Anterior cingulate cortex (tissue), 58 donors: ENCODE data around the gene OPRM1.

ENCODE experiments used
- DNase-seq, 58 donors: peaks; one replicate each; lab custom pipeline; 2025; lab: John Stamatoyannopoulos, UW

The OPRM1 gene

GRCh38 chr6:154039231-154039842 is at the start of gene OPRM1:
OPRM1 (plus strand) TSS chr6:154039240; CDS start chr6:154039545, 305 bp downstream.
- DNase-seq: peak in 14 of 58 donors; percentile 3 to 55 (median 22)

- DNase-seq: no peak
Measured at GRCh38 chr6:153989989-153990388, 49.1 kb upstream of the OPRM1 start.

- DNase-seq: no peak
Measured at GRCh38 chr6:153994004-153994403, 45.0 kb upstream of the OPRM1 start.

GRCh38 chr6:153994811-153995210 is 44.2 kb upstream of the OPRM1 start:
- no peak for DNase-seq

GRCh38 chr6:153997221-153997620 is 41.8 kb upstream of the OPRM1 start:
- DNase-seq: no peak

- peak in 1 of 58 donors; percentile 13 for DNase-seq
Measured at GRCh38 chr6:154001494-154002285, 37.4 kb upstream of the OPRM1 start.

- no peak for DNase-seq
Measured at GRCh38 chr6:154002894-154003293, 36.1 kb upstream of the OPRM1 start.

- no peak for DNase-seq
Measured at GRCh38 chr6:154010371-154010770, 28.7 kb upstream of the OPRM1 start.

GRCh38 chr6:154012852-154013251 is 26.2 kb upstream of the OPRM1 start:
- no peak for DNase-seq

- DNase-seq: no peak
Measured at GRCh38 chr6:154017786-154018185, 21.3 kb upstream of the OPRM1 start.

GRCh38 chr6:154030646-154031045 is 8.4 kb upstream of the OPRM1 start:
- no peak for DNase-seq

- no peak for DNase-seq
Measured at GRCh38 chr6:154041001-154041400, 2.0 kb downstream of the OPRM1 start.

GRCh38 chr6:154053141-154053540 is 14.1 kb downstream of the OPRM1 start:
- DNase-seq: no peak

- no peak for DNase-seq
Measured at GRCh38 chr6:154056536-154056935, 17.5 kb downstream of the OPRM1 start.

- DNase-seq: no peak
Measured at GRCh38 chr6:154057098-154057497, 18.1 kb downstream of the OPRM1 start.

- no peak for DNase-seq
Measured at GRCh38 chr6:154058963-154059680, 20.1 kb downstream of the OPRM1 start.

- peak in 1 of 58 donors; percentile 1 for DNase-seq
Measured at GRCh38 chr6:154060076-154060475, 21.0 kb downstream of the OPRM1 start.

GRCh38 chr6:154070041-154070440 is 31.0 kb downstream of the OPRM1 start:
- DNase-seq: no peak

- DNase-seq: no peak
Measured at GRCh38 chr6:154070657-154071056, 31.6 kb downstream of the OPRM1 start.

GRCh38 chr6:154071236-154071635 is 32.2 kb downstream of the OPRM1 start:
- no peak for DNase-seq

- DNase-seq: no peak
Measured at GRCh38 chr6:154071711-154072110, 32.7 kb downstream of the OPRM1 start.
